ENCODE results near the gene MPG. TPM values are rescaled to one million over a fixed set of nuclear protein-coding genes. Genes with fewer than 3 reads are reported as not detected.
"Not testable (repeated sequence)": the region's sequence is repeated elsewhere in the genome, so short reads cannot be mapped to it uniquely, and the experiment has no call there.

The MPG gene
- total RNA-seq, 1 donor from 2014 or later = 21.2 TPM

- H3K27ac Mint-ChIP-seq = no peak overlapping the region
- H3K9ac ChIP-seq = no peak overlapping the region
- no peaks in the 10 kb centered on the region for H3K4me1 ChIP-seq
- no peaks in the 10 kb centered on the region for H3K36me3 ChIP-seq
- H4K20me1 ChIP-seq (ENCODE audit: low read depth) = peaks cover 21% of the 10 kb centered on the region
- no peak overlapping the region for H3K4me2 ChIP-seq
- no peaks in the 10 kb centered on the region for H3K9me3 Mint-ChIP-seq
- no peaks in the 10 kb centered on the region for H3K9me3 ChIP-seq (ENCODE audit: low read depth)
- TF ChIP-seq EZH2phosphoT487 (IDR thresholded peaks at IDR 0.05) (no peak), CTCF (IDR thresholded peaks at IDR 0.05) (no peak), EZH2 (IDR thresholded peaks at IDR 0.05) (no peak)
- DNase-seq (ENCODE audit: low spot score) = no peak
- H3K4me1 Mint-ChIP-seq = no peaks in the 10 kb centered on the region
- H3K36me3 Mint-ChIP-seq = peaks cover 2% of the 10 kb centered on the region
- H3K79me2 ChIP-seq (ENCODE audit: low read depth) = no peaks in the 10 kb centered on the region
- peaks cover 2% of the 10 kb centered on the region for H3K27me3 Mint-ChIP-seq (ENCODE audit: insufficient read depth, low read depth)
- H3K4me3 Mint-ChIP-seq = no peak overlapping the region
- H3K27me3 ChIP-seq = no peaks in the 10 kb centered on the region
- no peak overlapping the region for H2AFZ ChIP-seq (replicated peaks)
- H3K27ac ChIP-seq = no peak overlapping the region
- no peaks in the 10 kb centered on the region for H3F3A ChIP-seq (ENCODE audit: low read depth)
- no peak overlapping the region for H3K4me3 ChIP-seq
Measured at GRCh38 chr16:122361-122760, 44.3 kb downstream of the MPG start.

- not testable (repeated sequence) for H3K79me2 ChIP-seq (ENCODE audit: low read depth); H3K4me1 ChIP-seq; H3K4me3 Mint-ChIP-seq; H2AFZ ChIP-seq (replicated peaks); H3K9me3 Mint-ChIP-seq; H3K9me3 ChIP-seq (ENCODE audit: low read depth); H3K27me3 Mint-ChIP-seq (ENCODE audit: insufficient read depth, low read depth); H3K27ac ChIP-seq; H3F3A ChIP-seq (ENCODE audit: low read depth); H3K36me3 Mint-ChIP-seq; H3K4me3 ChIP-seq; H3K4me2 ChIP-seq; H3K27me3 ChIP-seq; H3K36me3 ChIP-seq; H3K4me1 Mint-ChIP-seq; H3K9ac ChIP-seq; H3K27ac Mint-ChIP-seq; DNase-seq (ENCODE audit: low spot score)
- H4K20me1 ChIP-seq (ENCODE audit: low read depth) = peaks cover 13% of the 10 kb centered on the region
Measured at GRCh38 chr16:123558-124350, 45.7 kb downstream of the MPG start.

GRCh38 chr16:125011-125410, 47.0 kb downstream of the MPG start:
- no peak overlapping the region for H3K27ac Mint-ChIP-seq
- no peaks in the 10 kb centered on the region for H3F3A ChIP-seq (ENCODE audit: low read depth)

More at GRCh38 chr16:125011-125410, 47.0 kb downstream of the MPG start:
- no peak for DNase-seq (ENCODE audit: low spot score)
- H3K36me3 Mint-ChIP-seq = peaks cover 2% of the 10 kb centered on the region
- Histone ChIP-seq H3K4me1 (no peaks in the 10 kb centered on the region), H3K4me2 (no peak overlapping the region), H3K4me3 (no peak overlapping the region), H4K20me1 (ENCODE audit: low read depth) (peaks cover 14% of the 10 kb centered on the region), H3K36me3 (no peaks in the 10 kb centered on the region), H3K79me2 (ENCODE audit: low read depth) (no peaks in the 10 kb centered on the region), H3K27me3 (no peaks in the 10 kb centered on the region), H3K27ac (no peak overlapping the region), H3K9me3 (ENCODE audit: low read depth) (no peaks in the 10 kb centered on the region), H2AFZ (replicated peaks) (no peak overlapping the region), H3K9ac (no peak overlapping the region)
- H3K9me3 Mint-ChIP-seq = no peaks in the 10 kb centered on the region
- no peaks in the 10 kb centered on the region for H3K4me1 Mint-ChIP-seq
- H3K27me3 Mint-ChIP-seq (ENCODE audit: insufficient read depth, low read depth) = peaks cover 2% of the 10 kb centered on the region
- no peak overlapping the region for H3K4me3 Mint-ChIP-seq
- TF ChIP-seq EZH2phosphoT487 (IDR thresholded peaks at IDR 0.05) (no peak), CTCF (IDR thresholded peaks at IDR 0.05) (no peak), EZH2 (IDR thresholded peaks at IDR 0.05) (no peak)
